Stimulated activated naive CD8-positive, alpha-beta T cell treated with anti-CD3 and anti-CD28 coated beads, Interleukin-15, Interleukin-2, amounts not matched to agents 100 U/mL and 50 U/mL, for 24 hours (primary cell): ENCODE data around the gene TBC1D10A.

Experiments
- ATAC-seq: fragments of 150-1000 bp; cut with Tn5 transposase; one replicate; pipeline ENCODE4 v1.10.0; 2021
- DNase-seq: peaks from one replicate; pipeline ENCODE4 v3.0.0; 2021

Gene TBC1D10A

DNA sequence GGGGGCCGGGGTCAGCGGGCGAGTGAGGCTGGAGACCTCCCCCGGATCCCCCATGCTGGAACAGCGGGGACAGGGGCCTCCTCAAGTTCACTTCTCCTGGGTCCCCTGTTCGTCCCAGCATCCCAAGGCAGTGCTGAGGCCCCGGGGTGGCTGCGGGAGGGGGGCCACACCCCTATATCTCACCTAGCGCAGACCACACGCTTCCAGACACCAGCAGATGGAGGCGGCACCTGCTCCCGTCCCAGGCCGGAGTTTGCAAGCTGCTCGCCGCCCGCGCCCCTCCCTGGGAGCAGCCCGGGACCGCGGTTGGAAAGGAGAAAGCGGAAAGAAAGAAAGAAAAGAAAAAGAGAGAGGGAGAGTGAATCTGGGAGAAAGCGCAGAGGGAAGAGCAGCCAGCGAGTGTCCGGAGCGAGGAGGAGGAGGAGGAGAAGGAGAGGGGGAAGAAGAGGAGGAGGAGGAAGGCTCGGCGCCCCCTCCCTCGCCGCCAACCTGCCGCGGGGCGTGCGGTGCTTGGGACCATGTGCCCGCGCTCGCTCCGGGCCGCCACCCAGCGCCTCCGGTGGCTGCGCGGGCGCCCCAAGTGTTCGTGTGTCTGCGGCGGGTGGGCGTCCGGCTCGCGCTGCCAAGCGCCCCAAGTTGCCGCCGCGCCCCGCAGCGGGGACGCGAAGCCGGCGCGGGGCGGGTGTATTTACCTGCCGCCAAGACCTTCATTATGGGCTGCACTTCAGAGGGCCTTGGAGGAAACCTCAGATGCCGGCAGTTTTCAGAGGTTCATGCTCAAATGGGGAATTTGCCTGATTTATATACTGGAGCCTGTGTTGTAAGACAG lies 80.5 kb downstream of the TBC1D10A start, which contains the start of gene LIF:
Gene LIF (minus strand): TSS at position 775 of the 829 bp plus-strand sequence. CDS start 64 bp downstream, at position 711.
- DNase-seq, result peak; percentile 67
- ATAC-seq, result peak; percentile 45

DNA sequence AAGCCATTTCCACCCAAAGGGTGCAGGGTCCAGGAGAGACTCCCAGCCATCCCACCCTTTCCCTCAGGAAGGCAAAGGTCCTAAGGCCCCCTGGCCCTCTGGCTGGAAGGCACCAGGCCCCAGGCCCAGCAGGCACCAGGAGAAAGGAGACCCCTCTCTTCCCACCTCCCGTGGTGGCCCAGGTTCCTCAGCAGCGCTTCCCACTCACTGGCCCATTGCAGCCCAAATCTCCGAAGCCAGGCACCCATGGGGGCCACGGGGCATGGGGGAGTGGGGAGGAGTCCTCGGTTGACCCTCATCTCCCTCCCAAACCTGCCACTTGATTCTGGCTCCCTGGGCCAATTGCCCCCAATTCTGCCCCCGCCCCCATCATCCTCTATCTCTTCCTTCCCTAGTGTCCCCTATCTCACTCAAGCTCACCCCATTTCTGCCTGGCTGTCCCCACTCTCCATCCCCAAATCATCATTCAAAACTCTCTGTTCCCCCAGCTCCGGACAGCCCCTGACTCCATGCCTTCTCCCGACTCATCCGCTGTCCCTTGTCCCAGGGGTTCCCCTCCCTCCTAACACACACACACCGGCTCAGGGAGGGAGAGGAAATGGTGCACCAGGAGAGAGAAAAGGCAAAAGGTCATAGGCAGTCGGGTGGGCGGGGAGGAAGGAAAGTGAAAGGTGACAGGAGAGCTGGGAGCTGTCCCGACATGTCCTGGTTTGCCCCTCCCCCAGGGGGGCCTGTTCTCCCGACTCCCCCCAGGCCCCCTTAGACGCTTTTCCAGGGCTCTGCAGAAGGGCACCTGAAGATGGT lies 81.4 kb downstream of the TBC1D10A start:
- DNase-seq (peak; percentile 56), ATAC-seq (no peak)

GRCh38 chr22:30244641-30245040 lies 82.1 kb downstream of the TBC1D10A start:
- no peak for ATAC-seq
- no peak for DNase-seq

DNA sequence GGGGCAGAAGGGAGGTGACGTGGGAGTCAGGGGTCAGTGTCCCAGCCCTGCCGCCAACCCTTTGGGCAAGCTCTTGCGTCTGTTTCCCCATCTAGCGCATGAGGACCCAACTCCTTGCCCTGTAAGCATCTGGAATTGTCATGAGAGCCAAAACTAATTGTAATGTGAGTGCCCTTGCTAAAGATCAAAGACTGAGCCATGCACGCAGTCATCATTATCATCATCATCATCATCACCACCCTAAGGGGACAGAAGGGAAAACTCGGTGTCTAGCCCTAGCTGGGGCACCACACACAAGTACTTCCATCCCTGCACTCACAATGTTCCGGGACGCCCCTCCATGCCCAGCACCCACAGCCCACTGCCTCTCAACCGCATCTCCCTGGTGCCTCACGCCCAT lies 82.7 kb downstream of the TBC1D10A start:
- DNase-seq (no peak), ATAC-seq (no peak)

DNA sequence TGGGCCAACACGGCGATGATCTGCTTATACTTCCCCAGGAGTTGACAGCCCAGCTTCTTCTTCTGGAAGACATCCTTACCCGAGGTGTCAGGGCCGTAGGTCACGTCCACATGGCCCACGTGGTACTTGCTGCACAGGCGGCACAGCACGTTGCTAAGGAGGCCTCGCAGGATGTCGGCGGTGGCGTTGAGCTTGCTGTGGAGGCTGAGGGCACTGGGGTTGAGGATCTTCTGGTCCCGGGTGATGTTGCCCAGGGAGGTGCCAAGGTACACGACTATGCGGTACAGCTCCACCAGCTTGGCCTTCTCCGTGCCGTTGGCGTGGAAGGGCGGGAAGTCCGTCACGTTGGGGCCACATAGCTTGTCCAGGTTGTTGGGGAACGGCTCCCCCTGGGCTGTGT lies 83.1 kb downstream of the TBC1D10A start:
- no peak for ATAC-seq
- DNase-seq, result no peak
